H1 (cell line): ENCODE data around the gene EHD4. TPM values are rescaled to one million over a fixed set of nuclear protein-coding genes. Genes with fewer than 3 reads are reported as not detected.

ENCODE experiments used
- CTCF ChIA-PET: fragments of 300-600 bp; sonication (Branson Sonifier 250); formaldehyde crosslinking; loops from one replicate; lab custom pipeline; 2021; ENCODE audit not compliant: partially characterized antibody; lab: Charles Lee
- POLR2A ChIA-PET: fragments of 300-600 bp; sonication (Branson Sonifier 250); formaldehyde crosslinking; loops from one replicate; lab custom pipeline; 2021; ENCODE audit warnings: inconsistent platforms; ENCODE audit not compliant: partially characterized antibody; lab: Charles Lee
- DNase-seq, 2 experiments: peaks; one replicate each; pipeline versions ENCODE4 v3.0.0 to v3.0.0-alpha.2; 2010 to 2022; ENCODE audit warnings: low spot score in 2 of 2, low read depth in 1 of 2, mixed read lengths in 1 of 2
- FAIRE-seq: peaks from 2 replicates; lab custom pipeline; 2011; peaks lifted over from hg19 to GRCh38; lab: Jason Lieb, UNC
- H2AFZ ChIP-seq: 2 replicates; pipeline ENCODE4 v1.8.1; 2012; ENCODE audit warnings: low read length, inconsistent platforms
- H2AK5ac ChIP-seq: 2 replicates; pipeline ENCODE4 v1.6.1; 2013; ENCODE audit warnings: low read depth, low read length
- H2BK120ac ChIP-seq: replicated peaks from 2 replicates; pipeline ENCODE3; 2013; ENCODE audit warnings: low read depth, low read length, inconsistent platforms
- H2BK12ac ChIP-seq: 2 replicates; pipeline ENCODE4 v1.6.1; 2013; ENCODE audit warnings: low read depth, low read length
- H2BK15ac ChIP-seq: 2 replicates; pipeline ENCODE4 v1.6.1; 2013; ENCODE audit warnings: low read length
- H2BK20ac ChIP-seq: 2 replicates; pipeline ENCODE4 v1.6.1; 2013; ENCODE audit warnings: low read length
- H2BK5ac ChIP-seq: 2 replicates; pipeline ENCODE4 v1.6.1; 2013; ENCODE audit warnings: low read depth, low read length
- H3K14ac ChIP-seq: 2 replicates; pipeline ENCODE4 v1.6.1; 2013; ENCODE audit warnings: inconsistent platforms; ENCODE audit not compliant: insufficient read length
- H3K18ac ChIP-seq: 2 replicates; pipeline ENCODE4 v1.6.1; 2013; ENCODE audit warnings: low read length; ENCODE audit errors: extremely low read depth
- H3K23ac ChIP-seq: 2 replicates; pipeline ENCODE4 v1.6.1; 2013; ENCODE audit warnings: inconsistent platforms; ENCODE audit not compliant: insufficient read length
- H3K23me2 ChIP-seq: 2 replicates; pipeline ENCODE4 v1.6.1; 2013; ENCODE audit warnings: low read depth, low read length
- H3K27ac ChIP-seq: 2 replicates; pipeline ENCODE4 v1.6.1; 2011; ENCODE audit warnings: low read depth, low read length, inconsistent platforms
- H3K27me3 ChIP-seq, 4 experiments: replicated peaks in 1 of 4; 1 replicate in 1 of 4; 2 replicates in 3 of 4; pipeline versions ENCODE4 v1.6.1 to v1.8.1; 2011 to 2013; ENCODE audit warnings: low read length in 3 of 4, mild to moderate bottlenecking in 3 of 4, inconsistent platforms in 2 of 4, mixed read lengths in 2 of 4, moderate library complexity in 1 of 4; ENCODE audit not compliant: control insufficient read depth in 3 of 4, insufficient read depth in 3 of 4; ENCODE audit errors: extremely low read depth in 1 of 4
- H3K36me3 ChIP-seq, 4 experiments: 2 replicates each; pipeline versions ENCODE4 v1.6.1 to v1.8.1; 2011 to 2013; ENCODE audit warnings: mild to moderate bottlenecking in 4 of 4, low read length in 3 of 4, moderate library complexity in 2 of 4, control low read depth in 1 of 4, inconsistent platforms in 1 of 4; ENCODE audit not compliant: insufficient read depth in 4 of 4, control insufficient read depth in 2 of 4
- H3K4ac ChIP-seq: replicated peaks from 2 replicates; pipeline ENCODE3; 2013; ENCODE audit warnings: low read length, low read depth, mixed read lengths, inconsistent platforms; ENCODE audit not compliant: insufficient read length
- H3K4me1 ChIP-seq, 4 experiments: replicated peaks in 1 of 4; 1 replicate in 1 of 4; 2 replicates in 3 of 4; pipeline versions ENCODE4 v1.6.1 to v1.8.1; 2011 to 2013; ENCODE audit warnings: low read length in 3 of 4, inconsistent platforms in 2 of 4, mixed read lengths in 1 of 4; ENCODE audit not compliant: insufficient read depth in 4 of 4, control insufficient read depth in 3 of 4
- H3K4me2 ChIP-seq, 2 experiments: 2 replicates each; pipeline versions ENCODE4 v1.6.1 to v1.8.1; 2011 to 2013; ENCODE audit warnings: low read depth in 2 of 2, low read length in 2 of 2, control low read depth in 1 of 2, inconsistent platforms in 1 of 2, mild to moderate bottlenecking in 1 of 2; ENCODE audit not compliant: insufficient read depth in 1 of 2
- H3K4me3 ChIP-seq, 4 experiments: fragments of 200-600, 300-600 bp in 1 of 4; sonication (generic), shearing (Covaris generic), sonication (Bioruptor Twin) in 1 of 4; 2 replicates each; pipeline versions ENCODE4 v1.5.1 to v1.8.1; 2011 to 2016; ENCODE audit warnings: low read length in 4 of 4, low read depth in 3 of 4, control low read depth in 2 of 4, inconsistent platforms in 2 of 4, mild to moderate bottlenecking in 2 of 4, mixed read lengths in 1 of 4, moderate library complexity in 1 of 4; ENCODE audit not compliant: insufficient read depth in 2 of 4; ENCODE audit errors: extremely low read depth in 1 of 4
- H3K56ac ChIP-seq: replicated peaks from 2 replicates; pipeline ENCODE3; 2013; ENCODE audit warnings: low read depth, mild to moderate bottlenecking, mixed read lengths, low read length, inconsistent platforms; ENCODE audit not compliant: insufficient read length
- H3K79me1 ChIP-seq: 2 replicates; pipeline ENCODE4 v1.6.1; 2013; ENCODE audit warnings: low read depth, low read length, control low read depth
- H3K79me2 ChIP-seq, 2 experiments: 2 replicates each; pipeline versions ENCODE4 v1.6.1 to v1.8.1; 2012 to 2013; ENCODE audit warnings: low read length in 2 of 2, mild to moderate bottlenecking in 2 of 2, inconsistent platforms in 1 of 2; ENCODE audit not compliant: insufficient read depth in 2 of 2, control insufficient read depth in 1 of 2
- H3K9ac ChIP-seq, 4 experiments: replicated peaks in 1 of 4; 1 replicate in 1 of 4; 2 replicates in 3 of 4; pipeline versions ENCODE4 v1.6.1 to v1.8.1; 2011 to 2013; ENCODE audit warnings: low read depth in 3 of 4, low read length in 3 of 4, control low read depth in 2 of 4, mild to moderate bottlenecking in 2 of 4, moderate library complexity in 2 of 4, inconsistent platforms in 1 of 4; ENCODE audit errors: extremely low read depth in 1 of 4
- H3K9me3 ChIP-seq, 2 experiments: 2 replicates each; pipeline versions ENCODE4 v1.6.1 to v1.8.1; 2012 to 2013; ENCODE audit warnings: mild to moderate bottlenecking in 2 of 2, moderate library complexity in 2 of 2, control low read depth in 1 of 2, inconsistent platforms in 1 of 2, low read depth in 1 of 2, low read length in 1 of 2, mixed read lengths in 1 of 2; ENCODE audit not compliant: insufficient read depth in 2 of 2
- H4K20me1 ChIP-seq, 2 experiments: replicated peaks in 1 of 2; 2 replicates each; pipeline versions ENCODE3 to v1.8.1; 2011 to 2013; ENCODE audit warnings: inconsistent platforms in 2 of 2, low read length in 2 of 2, mild to moderate bottlenecking in 1 of 2; ENCODE audit not compliant: insufficient read depth in 2 of 2, control insufficient read depth in 1 of 2
- H4K5ac ChIP-seq: 2 replicates; pipeline ENCODE4 v1.6.1; 2013; ENCODE audit warnings: low read length, low read depth, mixed read lengths, inconsistent platforms; ENCODE audit not compliant: insufficient read length
- H4K8ac ChIP-seq: 2 replicates; pipeline ENCODE4 v1.8.0; 2013; ENCODE audit warnings: mild to moderate bottlenecking, moderate library complexity, low read length, inconsistent platforms; ENCODE audit not compliant: insufficient read depth; ENCODE audit errors: extremely low read depth
- H4K91ac ChIP-seq: replicated peaks from 2 replicates; pipeline ENCODE3; 2013; ENCODE audit warnings: low read length, mixed read lengths, inconsistent platforms; ENCODE audit not compliant: insufficient read length
- FOSL1 ChIP-seq: IDR thresholded peaks from 2 replicates; pipeline ENCODE4 v1.6.1; 2011; ENCODE audit warnings: mild to moderate bottlenecking, low read depth, low read length, moderate library complexity; ENCODE audit not compliant: insufficient read depth
- POLR2AphosphoS5 ChIP-seq: IDR thresholded peaks from 2 replicates; pipeline ENCODE4 v1.6.1; 2011; ENCODE audit warnings: low read depth, low read length
- USF2 ChIP-seq: IDR thresholded peaks from 2 replicates; pipeline ENCODE4 v1.6.1; 2011; ENCODE audit warnings: low read length, improper control_type of control experiment
- WGBS, 2 experiments: shearing (Covaris generic) in 1 of 2; methylation state at CpG; one replicate each; pipeline versions ENCODE4 v1.1.6 to v1.1.7; 2013 to 2015; ENCODE audit warnings: low lambda C conversion rate in 2 of 2, mixed read lengths in 2 of 2, inconsistent platforms in 1 of 2, low coverage in 1 of 2, missing lambda C conversion rate in 1 of 2; ENCODE audit not compliant: insufficient replicate concordance in 2 of 2, insufficient coverage in 1 of 2, insufficient read length in 1 of 2; ENCODE audit errors: extremely low coverage in 1 of 2, missing lambda C conversion rate in 1 of 2; 5-methylcytosine and 5-hydroxymethylcytosine counted together
- polyA plus RNA-seq, 7 experiments: library from polyadenylated mRNA; depleted of rRNA in 3 of 7; stranded (reverse) in 5 of 7; unstranded in 2 of 7; fragments of >200 nt in 5 of 7; fragments of 200-250 nt in 2 of 7; gene quantifications; 1 replicate in 5 of 7; 2 replicates in 1 of 7; 4 replicates in 1 of 7; pipeline versions ENCODE4 v1.2.1 to v1.2.3, GENCODE V29; 2011 to 2013; ENCODE audit warnings: missing spikeins in 2 of 7, mixed read lengths in 2 of 7
- total RNA-seq: library from RNA; stranded (reverse); fragmentation: NEBNext Ultra II Directional; extraction: Animal tissue kit (Norgen Biotek cat#: 25700); gene quantifications from 2 replicates; pipeline ENCODE4 v1.2.1, GENCODE V29; 2021

EHD4 gene
- total and polyA plus RNA-seq, 2 of the 8 experiments (the other 6 are each of a cell fraction or from before 2014, with no cell fraction given): 17.5 to 24.5 TPM

GRCh38 chr15:41906608-41907007 is 65.7 kb downstream of the EHD4 start:
- H3K27ac ChIP-seq: no peak overlapping the region
- H3K36me3 ChIP-seq: peaks cover 7 to 21% (median 18%) of the 10 kb centered on the region in 4 experiments; a peak in 7 of 8 replicates

More at GRCh38 chr15:41906608-41907007, 65.7 kb downstream of the EHD4 start:
- no peak overlapping the region for H3K14ac ChIP-seq
- FAIRE-seq: no peak
- H3K4me2 ChIP-seq: no peak overlapping the region
- no peaks in the 10 kb centered on the region for H3K9me3 ChIP-seq
- H3K4me1 ChIP-seq: peaks cover 0 to 4% (median 2%) of the 10 kb centered on the region in 4 experiments; a peak in 1 of 7 replicates
- H4K5ac ChIP-seq: no peak overlapping the region
- TF ChIP-seq FOSL1: no peak
- TF ChIP-seq USF2: no peak
- peak; percentile 31; the same call in 1 of the 2 replicates for TF ChIP-seq POLR2AphosphoS5
- no peak overlapping the region for H2BK20ac ChIP-seq
- DNase-seq: no peak
- H2BK12ac ChIP-seq: no peak overlapping the region
- WGBS, 2 experiments: 92% methylated on average over 5 of the region's 5 CpGs; no CpG with 5 or more reads in 1 of the 2 experiments
- no peak overlapping the region for H2BK15ac ChIP-seq
- no peaks in the 10 kb centered on the region; a peak in 1 of 7 replicates for H3K27me3 ChIP-seq
- no peak overlapping the region for H3K4me3 ChIP-seq
- H2BK120ac ChIP-seq: no peak overlapping the region
- peaks cover 2% of the 10 kb centered on the region; the same call in 1 of the 2 replicates for H3K79me1 ChIP-seq
- peaks cover 0 to 25% of the 10 kb centered on the region in 2 experiments for H4K20me1 ChIP-seq
- no peak overlapping the region for H4K91ac ChIP-seq
- no peak overlapping the region for H2AK5ac ChIP-seq
- no peak overlapping the region for H3K23ac ChIP-seq
- H3K79me2 ChIP-seq: no peaks in the 10 kb centered on the region; a peak in 1 of 4 replicates
- H3K56ac ChIP-seq: no peak overlapping the region
- H2AFZ ChIP-seq: no peak overlapping the region
- no peak overlapping the region for H3K4ac ChIP-seq
- H4K8ac ChIP-seq: no peak overlapping the region
- H3K9ac ChIP-seq: no peak overlapping the region
- H3K23me2 ChIP-seq: peaks cover 2% of the 10 kb centered on the region; the same call in 1 of the 2 replicates
- no peak overlapping the region for H2BK5ac ChIP-seq
- ChIA-PET CTCF (interaction anchor here (0.9 to 11.0 kb wide), 10 partner anchors 8 to 132 kb away, joined by 3 to 105 read pairs (median 6); partner anchors contain the start of gene MAPKBP1), POLR2A (interaction anchor here (0.6 to 0.9 kb wide), 3 partner anchors 9 to 643 kb away, joined by 3 read pairs; no protein-coding TSS in a partner anchor)
- no peak overlapping the region for H3K18ac ChIP-seq
